Heart right ventricle (tissue), 16 donors: ENCODE measurements around the gene MTERF1. TPM values are rescaled to one million over a fixed set of nuclear protein-coding genes. Genes with fewer than 3 reads are reported as not detected.
A peak's percentile ranks its signal among the peaks of the same experiment; 100 is the strongest.

Experiments
- ATAC-seq, 8 donors: fragments of 200-7000 bp; cut with Tn5 transposase; one replicate each; pipeline ENCODE4 v1.9.1; 2020; ENCODE audit warnings: mild to moderate bottlenecking in 8 of 8, moderate library complexity in 8 of 8, moderate number of reproducible peaks in 1 of 8
- DNase-seq, 2 donors: peaks; one replicate each; pipeline ENCODE4 v3.0.0-alpha.2; 2020
- H3K27ac ChIP-seq, 10 donors: fragments of 200-600 bp; sonication (generic) in 2 of 10; one replicate each; pipeline versions ENCODE4 v1.5.0 to v1.8.0; 2020 to 2022; ENCODE audit warnings: mild to moderate bottlenecking in 3 of 10
- H3K27me3 ChIP-seq, 7 donors: fragments of 200-600 bp; one replicate each; pipeline ENCODE4 v1.8.0; 2021 to 2022; ENCODE audit warnings: mild to moderate bottlenecking in 2 of 7
- H3K36me3 ChIP-seq, 9 donors: fragments of 200-600 bp; sonication (generic) in 1 of 9; one replicate each; pipeline versions ENCODE4 v1.5.0 to v1.8.0; 2020 to 2022; ENCODE audit warnings: mild to moderate bottlenecking in 2 of 9
- H3K4me1 ChIP-seq, 9 donors: fragments of 200-600 bp; sonication (generic) in 1 of 9; one replicate each; pipeline versions ENCODE4 v1.5.0 to v1.8.0; 2020 to 2022; ENCODE audit warnings: mild to moderate bottlenecking in 4 of 9
- H3K4me3 ChIP-seq, 10 donors: fragments of 200-600 bp; sonication (generic) in 2 of 10; one replicate each; pipeline versions ENCODE4 v1.5.0 to v1.8.0; 2020 to 2022; ENCODE audit warnings: mild to moderate bottlenecking in 7 of 10, moderate library complexity in 2 of 10
- H3K9me3 ChIP-seq, 11 donors: fragments of 200-600 bp in 10 of 11; sonication (generic) in 2 of 11; one replicate each; pipeline versions ENCODE4 v1.5.0 to v1.8.0; 2013 to 2022; ENCODE audit warnings: mild to moderate bottlenecking in 2 of 11, control low read depth in 1 of 11, moderate library complexity in 1 of 11
- CTCF ChIP-seq, 9 donors: fragments of 200-600 bp; sonication (generic) in 2 of 9; IDR thresholded peaks; one replicate each; pipeline versions ENCODE4 v1.5.0 to v1.8.0; 2021 to 2022; ENCODE audit warnings: antibody characterized with exemption in 9 of 9, mild to moderate bottlenecking in 5 of 9, moderate library complexity in 1 of 9
- WGBS, 2 donors: extraction: QIAGEN DNeasy Blood & Tissue Kit; methylation state at CpG; one replicate each; pipeline ENCODE4 v1.1.7; 2013; ENCODE audit warnings: inconsistent platforms in 1 of 2; 5-methylcytosine and 5-hydroxymethylcytosine counted together
- intact Hi-C, 10 donors: fragments of 100-400 bp; cut with DNase I; formaldehyde crosslinking; loops; one replicate each; pipeline versions ENCODE4 v1.11.1 to v1.14.2; 2022
- polyA plus RNA-seq, 2 donors: library from polyadenylated mRNA; stranded (reverse); fragments of 200-250 nt; gene quantifications; one replicate each; pipeline ENCODE4 v1.2.3, GENCODE V29; 2013
- total RNA-seq, 10 donors: library from RNA; stranded (reverse); fragmentation: NEBNext Ultra II Directional in 3 of 10; extraction: Animal tissue kit (Norgen Biotek cat#: 25700) in 3 of 10; gene quantifications; one replicate each; pipeline versions ENCODE4 v1.2.1 to v1.2.4, GENCODE V29; 2021 to 2023
- donor health status: Arrhythmogenic right ventricular cardiomyopathy.
- donor health status: ischemic (EF 13 %, LVEDD 7.1; RV severe dilation, severe dysfunction).
- donor health status: healthy with polysubstance abuse.
- donor health status: DM: no; HTN: yes; CAD: no.
- donor health status: DM: no; HTN: no; CAD: no.
- donor health status: ischemic (EF 25% LVEDD 6.9; RV normal size, moderate dysfunction).
- donor health status: ischemic (EF 25% LVEDD 5.7; RV mildly dilated, moderate dysfunction).
- donor health status: healthy.
- donor health status: DM: yes; HTN: yes; CAD: no.
- donor health status: Ischemic cardiomyopathy.
- donor health status: ischemic (EF 35%, LVEDD 5.7; RV mildly dilated, moderate dysfunction).
- donor health status: nonischemic (EF 11% LVEDD 7.7; RV severe dilation, severe dysfunction).
- donor health status: DM: yes; HTN: yes; CAD: no.
- donor health status: PGD.
- donor health status: ischemic (EF 29% LVEDD 5.4; RV normal size, mild dysfunction).
- donor health status: nonischemic (EF 23%, LVEDD 6.1; RV moderate dilation, normal function).

The MTERF1 gene
- total and polyA plus RNA-seq, 12 donors: 5.2 to 9.9 (median 7.1) TPM

GRCh38 chr7:91837397-91838070 is 43.0 kb downstream of the MTERF1 start:
- Histone ChIP-seq H3K4me3 (no peak overlapping the region), H3K9me3 (peaks cover 0 to 16% (median 7%) of the 10 kb centered on the region in 11 donors), H3K4me1 (peaks cover 0 to 21% (median 0%) of the 10 kb centered on the region in 9 donors), H3K27ac (no peak overlapping the region), H3K36me3 (no peaks in the 10 kb centered on the region), H3K27me3 (no peaks in the 10 kb centered on the region)
- WGBS, 2 donors: 77 to 88% methylated on average over 4 of the region's 4 CpGs
- DNase-seq (peak in 1 of 2 donors; percentile 17), ATAC-seq (peak in 6 of 8 donors; percentile 18 to 93 (median 68))
- intact Hi-C loops: no loop called here
- TF ChIP-seq CTCF (IDR thresholded peaks at IDR 0.05): no peak

GRCh38 chr7:91835826-91836368 is 44.6 kb downstream of the MTERF1 start:
- H3K9me3 ChIP-seq: no peaks in the 10 kb centered on the region
- no peaks in the 10 kb centered on the region for H3K27me3 ChIP-seq
- WGBS, 2 donors: 62 to 63% methylated on average over 2 of the region's 2 CpGs
- H3K4me1 ChIP-seq: peaks cover 0 to 21% (median 0%) of the 10 kb centered on the region in 9 donors
- intact Hi-C loops: no loop called here
- no peaks in the 10 kb centered on the region for H3K36me3 ChIP-seq
- no peak for TF ChIP-seq CTCF (IDR thresholded peaks at IDR 0.05)
- ATAC-seq (no peak), DNase-seq (no peak)
- H3K27ac ChIP-seq: no peak overlapping the region
- H3K4me3 ChIP-seq: no peak overlapping the region

GRCh38 chr7:91835091-91835825 is 45.2 kb downstream of the MTERF1 start:
- H3K4me1 ChIP-seq: peaks cover 0 to 21% (median under 1%) of the 10 kb centered on the region in 9 donors
- H3K9me3 ChIP-seq: no peaks in the 10 kb centered on the region
- intact Hi-C loops: no loop called here
- H3K36me3 ChIP-seq: no peaks in the 10 kb centered on the region
- 59 to 70% methylated on average over 2 of the region's 2 CpGs for WGBS, 2 donors
- no peak for TF ChIP-seq CTCF (IDR thresholded peaks at IDR 0.05)
- DNase-seq: no peak
- no peaks in the 10 kb centered on the region for H3K27me3 ChIP-seq
- no peak overlapping the region for H3K4me3 ChIP-seq
- H3K27ac ChIP-seq: no peak overlapping the region
- ATAC-seq: no peak

DNA sequence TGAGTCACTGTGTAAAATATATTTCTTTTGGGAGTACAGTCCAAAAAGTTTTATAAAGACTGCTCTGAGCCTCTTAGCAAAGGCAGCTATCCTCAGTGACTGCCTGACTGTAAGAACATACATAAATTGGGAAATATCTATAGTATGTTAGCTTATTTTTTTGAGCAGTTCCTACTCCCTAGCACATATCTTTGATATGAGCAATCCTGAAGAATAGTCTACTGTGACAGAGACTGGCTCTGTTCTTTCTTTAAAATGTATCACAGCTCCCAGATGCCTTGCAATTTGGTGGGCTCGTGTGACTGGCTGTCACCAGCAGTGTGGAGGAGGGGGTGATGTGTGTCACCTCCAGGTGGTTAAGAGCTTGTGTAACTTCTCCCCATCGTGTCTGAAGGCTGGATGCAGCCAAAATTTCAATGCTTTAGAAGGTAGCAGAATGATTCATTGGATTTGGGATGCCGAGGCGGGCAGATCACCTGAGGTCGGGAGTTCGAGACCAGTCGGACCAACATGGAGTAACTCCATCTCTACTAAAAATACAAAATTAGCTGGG is 47.9 kb downstream of the MTERF1 start:
- ATAC-seq: no peak
- H3K36me3 ChIP-seq: no peaks in the 10 kb centered on the region
- TF ChIP-seq CTCF (IDR thresholded peaks at IDR 0.05): no peak
- H3K27ac ChIP-seq: no peak overlapping the region
- 83 to 85% methylated on average over 7 of the region's 7 CpGs for WGBS, 2 donors
- H3K4me1 ChIP-seq: peaks cover 0 to 16% (median 6%) of the 10 kb centered on the region in 9 donors
- no peak for DNase-seq
- H3K9me3 ChIP-seq: no peaks in the 10 kb centered on the region
- intact Hi-C loops: no loop called here
- H3K27me3 ChIP-seq: no peaks in the 10 kb centered on the region
- no peak overlapping the region for H3K4me3 ChIP-seq
